Measurements from ENCODE around the gene SLC2A13.

The SLC2A13 gene

GRCh38 chr12:40002178-40003169, 103.4 kb downstream of the SLC2A13 start:
- Histone ChIP-seq H3K79me2 (ENCODE audit: insufficient read depth, low read length) (no peaks in the 10 kb centered on the region), H3K4me1 (ENCODE audit: insufficient read depth, low read length, poor library complexity, severe bottlenecking) (no peaks in the 10 kb centered on the region), H3K4me2 (ENCODE audit: low read depth, low read length, poor library complexity, severe bottlenecking) (no peak overlapping the region), H3K9me2 (replicated peaks; ENCODE audit: low read depth, low read length) (no peaks in the 10 kb centered on the region), H3K4me3 (ENCODE audit: low read length, poor library complexity, severe bottlenecking) (no peak overlapping the region), H2AFZ (ENCODE audit: low read length) (no peak overlapping the region), H3F3A (ENCODE audit: low read depth) (no peaks in the 10 kb centered on the region), H3K36me3 (ENCODE audit: insufficient read depth, low read length) (peaks cover 7% of the 10 kb centered on the region), H3K9me3 (ENCODE audit: insufficient read depth, low read depth, low read length) (peaks cover 7% of the 10 kb centered on the region; the same call in 1 of the 2 replicates), H3K9ac (ENCODE audit: low read depth, low read length, poor library complexity, severe bottlenecking) (no peak overlapping the region), H4K20me1 (ENCODE audit: insufficient read depth, low read length, poor library complexity, severe bottlenecking) (no peaks in the 10 kb centered on the region), H3K27me3 (ENCODE audit: insufficient read depth, low read length, poor library complexity, severe bottlenecking) (no peaks in the 10 kb centered on the region)
- TF ChIP-seq CTCF (conservative IDR thresholded peaks at IDR 0.05; ENCODE audit: low read length) = no peak
- TF ChIP-seq EZH2phosphoT487 (IDR thresholded peaks at IDR 0.05; ENCODE audit: borderline replicate concordance) = no peak

GRCh38 chr12:40001406-40001805, 104.5 kb downstream of the SLC2A13 start:
- Histone ChIP-seq H3K4me3 (ENCODE audit: low read length, poor library complexity, severe bottlenecking) (no peak overlapping the region), H3F3A (ENCODE audit: low read depth) (no peaks in the 10 kb centered on the region), H3K9me2 (replicated peaks; ENCODE audit: low read depth, low read length) (no peaks in the 10 kb centered on the region), H3K9ac (ENCODE audit: low read depth, low read length, poor library complexity, severe bottlenecking) (no peak overlapping the region), H2AFZ (ENCODE audit: low read length) (no peak overlapping the region), H3K4me2 (ENCODE audit: low read depth, low read length, poor library complexity, severe bottlenecking) (no peak overlapping the region), H3K27me3 (ENCODE audit: insufficient read depth, low read length, poor library complexity, severe bottlenecking) (no peaks in the 10 kb centered on the region), H3K9me3 (ENCODE audit: insufficient read depth, low read depth, low read length) (peaks cover 7% of the 10 kb centered on the region; the same call in 1 of the 2 replicates), H3K36me3 (ENCODE audit: insufficient read depth, low read length) (peaks cover 7% of the 10 kb centered on the region), H3K4me1 (ENCODE audit: insufficient read depth, low read length, poor library complexity, severe bottlenecking) (no peaks in the 10 kb centered on the region), H3K79me2 (ENCODE audit: insufficient read depth, low read length) (no peaks in the 10 kb centered on the region), H4K20me1 (ENCODE audit: insufficient read depth, low read length, poor library complexity, severe bottlenecking) (no peaks in the 10 kb centered on the region)
- TF ChIP-seq EZH2phosphoT487 (IDR thresholded peaks at IDR 0.05; ENCODE audit: borderline replicate concordance) (no peak), CTCF (conservative IDR thresholded peaks at IDR 0.05; ENCODE audit: low read length) (no peak)

- Histone ChIP-seq H3K9me3 (ENCODE audit: insufficient read depth, low read depth, low read length) (peaks cover 7% of the 10 kb centered on the region; the same call in 1 of the 2 replicates), H3F3A (ENCODE audit: low read depth) (no peaks in the 10 kb centered on the region), H3K27me3 (ENCODE audit: insufficient read depth, low read length, poor library complexity, severe bottlenecking) (no peaks in the 10 kb centered on the region), H4K20me1 (ENCODE audit: insufficient read depth, low read length, poor library complexity, severe bottlenecking) (no peaks in the 10 kb centered on the region), H3K4me2 (ENCODE audit: low read depth, low read length, poor library complexity, severe bottlenecking) (no peak overlapping the region), H3K4me3 (ENCODE audit: low read length, poor library complexity, severe bottlenecking) (no peak overlapping the region), H3K36me3 (ENCODE audit: insufficient read depth, low read length) (peaks cover 7% of the 10 kb centered on the region), H2AFZ (ENCODE audit: low read length) (no peak overlapping the region), H3K9me2 (replicated peaks; ENCODE audit: low read depth, low read length) (no peaks in the 10 kb centered on the region), H3K4me1 (ENCODE audit: insufficient read depth, low read length, poor library complexity, severe bottlenecking) (no peaks in the 10 kb centered on the region), H3K9ac (ENCODE audit: low read depth, low read length, poor library complexity, severe bottlenecking) (no peak overlapping the region), H3K79me2 (ENCODE audit: insufficient read depth, low read length) (no peaks in the 10 kb centered on the region)
- TF ChIP-seq EZH2phosphoT487 (IDR thresholded peaks at IDR 0.05; ENCODE audit: borderline replicate concordance) (no peak), CTCF (conservative IDR thresholded peaks at IDR 0.05; ENCODE audit: low read length) (no peak)
These were observed 105.0 kb downstream of the SLC2A13 start for GRCh38 chr12:40000884-40001283.
